A549 (cell line): ENCODE measurements around the gene FCSK. TPM values are rescaled to one million over a fixed set of nuclear protein-coding genes. Genes with fewer than 3 reads are reported as not detected.

Experiments used
- ATAC-seq, 2 experiments: fragments of 200-7000 bp in 1 of 2; fragments of >200 bp in 1 of 2; cut with Nextera tagmentation in 1 of 2; cut with Tn5 transposase in 1 of 2; 3 replicates each; pipeline versions ENCODE4 v1.8.0 to v1.9.1; 2018 to 2020; ENCODE audit warnings: mild to moderate bottlenecking in 1 of 2, moderate library complexity in 1 of 2
- CTCF ChIA-PET: fragments of 300-600 bp; sonication (Branson Sonifier 250); formaldehyde crosslinking; extraction: SDS; loops from one replicate; lab custom pipeline; 2021; ENCODE audit warnings: antibody characterized with exemption, inconsistent platforms; lab: Yijun Ruan, JAX
- POLR2A ChIA-PET: fragments of 350-600 bp; formaldehyde crosslinking; extraction: SDS; loops from one replicate; lab custom pipeline; 2021; ENCODE audit warnings: antibody characterized with exemption, inconsistent platforms; lab: Yijun Ruan, JAX
- DNase-seq, 2 experiments: peaks; one replicate each; pipeline versions ENCODE4 v3.0.0 to v3.0.0-alpha.2; 2011 to 2016; ENCODE audit warnings: low read depth in 1 of 2, low spot score in 1 of 2
- FAIRE-seq: peaks from 2 replicates; lab custom pipeline; 2011; peaks lifted over from hg19 to GRCh38; lab: Jason Lieb, UNC
- H3K27ac ChIP-seq, 2 experiments: fragments of >200 bp; sonication (Bioruptor Twin); formaldehyde crosslinking; 3 replicates each; pipeline ENCODE4 v1.5.1; 2016 to 2017
- H3K4me1 ChIP-seq: fragments of >200 bp; sonication (Bioruptor Twin); formaldehyde crosslinking; 3 replicates; pipeline ENCODE4 v1.6.1; 2016
- H3K4me2 ChIP-seq: fragments of >200 bp; sonication (Bioruptor Twin); formaldehyde crosslinking; 3 replicates; pipeline ENCODE4 v1.6.1; 2016
- H3K4me3 ChIP-seq: fragments of >200 bp; sonication (Bioruptor Twin); formaldehyde crosslinking; 3 replicates; pipeline ENCODE4 v1.5.1; 2016
- H3K9me3 ChIP-seq: fragments of >200 bp; sonication (Bioruptor Twin); formaldehyde crosslinking; 3 replicates; pipeline ENCODE4 v1.6.1; 2016
- CBX2 ChIP-seq: fragments of 200-600 bp; sonication (generic); IDR thresholded peaks from 2 replicates; pipeline ENCODE4 v1.6.1; 2016; ENCODE audit warnings: low read depth, mild to moderate bottlenecking, borderline replicate concordance
- CEBPB ChIP-seq, 2 experiments: fragments of >200 bp in 1 of 2; sonication (Bioruptor Twin) in 1 of 2; formaldehyde crosslinking in 1 of 2; IDR thresholded peaks; 2 replicates each; pipeline ENCODE4 v1.6.1; 2012 to 2016
- EP300 ChIP-seq, 2 experiments: fragments of >200 bp; sonication (Bioruptor Twin); formaldehyde crosslinking; IDR thresholded peaks; 2 replicates in 1 of 2; 3 replicates in 1 of 2; pipeline ENCODE4 v1.6.1; 2016 to 2017
- ESRRA ChIP-seq: fragments of 150-350 bp; IDR thresholded peaks from 2 replicates; pipeline ENCODE4 v1.6.1; 2014; ENCODE audit warnings: mild to moderate bottlenecking, low read length, borderline replicate concordance
- FOXS1 ChIP-seq: fragments of 250-450 bp; sonication (Bioruptor Pico); IDR thresholded peaks from 2 replicates; pipeline ENCODE4 v1.5.0; 2020; ENCODE audit warnings: mild to moderate bottlenecking, moderate library complexity
- HOXB13 ChIP-seq: fragments of 250-450 bp; sonication (Bioruptor Pico); IDR thresholded peaks from 2 replicates; pipeline ENCODE4 v1.5.0; 2020; ENCODE audit warnings: low read depth, mild to moderate bottlenecking, moderate library complexity
- JUNB ChIP-seq: fragments of >200 bp; sonication (Bioruptor Twin); formaldehyde crosslinking; IDR thresholded peaks from 2 replicates; pipeline ENCODE4 v1.6.1; 2016
- MYC ChIP-seq: IDR thresholded peaks from 2 replicates; pipeline ENCODE4 v1.6.1; 2012; ENCODE audit warnings: mild to moderate bottlenecking, inconsistent platforms, low read length, improper control_type of control experiment, borderline replicate concordance
- RAD21 ChIP-seq, 2 experiments: fragments of >200 bp in 1 of 2; sonication (Bioruptor Twin) in 1 of 2; formaldehyde crosslinking in 1 of 2; IDR thresholded peaks in 1 of 2; conservative IDR thresholded peaks in 1 of 2; 2 replicates in 1 of 2; 3 replicates in 1 of 2; pipeline ENCODE4 v1.6.1; 2012 to 2018; ENCODE audit warnings: inconsistent platforms in 1 of 2
- RCOR1 ChIP-seq: fragments of 150-350 bp; IDR thresholded peaks from 2 replicates; pipeline ENCODE4 v1.6.1; 2014; ENCODE audit warnings: antibody characterized with exemption, low read length, low read depth
- ZC3H11A ChIP-seq: fragments of 450-650 bp; IDR thresholded peaks from 2 replicates; pipeline ENCODE4 v1.6.1; 2014; ENCODE audit warnings: antibody characterized with exemption, mild to moderate bottlenecking
- ZFP36 ChIP-seq: fragments of 450-650 bp; IDR thresholded peaks from 2 replicates; pipeline ENCODE4 v1.6.1; 2014; ENCODE audit warnings: borderline replicate concordance; ENCODE audit not compliant: partially characterized antibody
- WGBS: methylation state at CpG from one replicate; pipeline ENCODE4 v1.1.6; 2017; ENCODE audit errors: missing lambda C conversion rate; 5-methylcytosine and 5-hydroxymethylcytosine counted together
- polyA plus RNA-seq, 4 experiments: library from polyadenylated mRNA; depleted of rRNA in 3 of 4; stranded (reverse); fragments of >200 nt; fragmentation: RNase III in 1 of 4; extraction: RNeasy Plus Mini Kit Qiagen cat#74134 plus additional on column Dnase treatment in 1 of 4; gene quantifications; 2 replicates in 3 of 4; 3 replicates in 1 of 4; pipeline ENCODE4 v1.2.3, GENCODE V29; 2011 to 2017
- TF ChIP-seq, protein P1 (sequence below): IDR thresholded peaks from 2 replicates; pipeline ENCODE4 v1.6.1; 2012; ENCODE audit warnings: low read depth, borderline replicate concordance
- TF ChIP-seq, protein P2 (sequence below): fragments of 200-600 bp; sonication (generic); IDR thresholded peaks from 2 replicates; pipeline ENCODE4 v1.6.1; 2016; ENCODE audit warnings: antibody characterized with exemption, mild to moderate bottlenecking, moderate library complexity
- TF ChIP-seq, protein P3 (sequence below): IDR thresholded peaks from 2 replicates; pipeline ENCODE4 v1.6.1; 2012
- TF ChIP-seq, protein P4 (sequence below): IDR thresholded peaks from 2 replicates; pipeline ENCODE4 v1.6.1; 2012
- TF ChIP-seq, protein P5 (sequence below): fragments of 150-350 bp; IDR thresholded peaks from 2 replicates; pipeline ENCODE4 v1.6.1; 2014; ENCODE audit warnings: low read depth, mild to moderate bottlenecking, low read length
- TF ChIP-seq, protein P6 (sequence below): fragments of 450-650 bp; IDR thresholded peaks from 2 replicates; pipeline ENCODE4 v1.6.1; 2014; ENCODE audit warnings: antibody characterized with exemption

Gene FCSK
- polyA plus RNA-seq, 2 of the 4 experiments (the other 2 are of a cell fraction): 5.7 to 6.8 TPM

DNA sequence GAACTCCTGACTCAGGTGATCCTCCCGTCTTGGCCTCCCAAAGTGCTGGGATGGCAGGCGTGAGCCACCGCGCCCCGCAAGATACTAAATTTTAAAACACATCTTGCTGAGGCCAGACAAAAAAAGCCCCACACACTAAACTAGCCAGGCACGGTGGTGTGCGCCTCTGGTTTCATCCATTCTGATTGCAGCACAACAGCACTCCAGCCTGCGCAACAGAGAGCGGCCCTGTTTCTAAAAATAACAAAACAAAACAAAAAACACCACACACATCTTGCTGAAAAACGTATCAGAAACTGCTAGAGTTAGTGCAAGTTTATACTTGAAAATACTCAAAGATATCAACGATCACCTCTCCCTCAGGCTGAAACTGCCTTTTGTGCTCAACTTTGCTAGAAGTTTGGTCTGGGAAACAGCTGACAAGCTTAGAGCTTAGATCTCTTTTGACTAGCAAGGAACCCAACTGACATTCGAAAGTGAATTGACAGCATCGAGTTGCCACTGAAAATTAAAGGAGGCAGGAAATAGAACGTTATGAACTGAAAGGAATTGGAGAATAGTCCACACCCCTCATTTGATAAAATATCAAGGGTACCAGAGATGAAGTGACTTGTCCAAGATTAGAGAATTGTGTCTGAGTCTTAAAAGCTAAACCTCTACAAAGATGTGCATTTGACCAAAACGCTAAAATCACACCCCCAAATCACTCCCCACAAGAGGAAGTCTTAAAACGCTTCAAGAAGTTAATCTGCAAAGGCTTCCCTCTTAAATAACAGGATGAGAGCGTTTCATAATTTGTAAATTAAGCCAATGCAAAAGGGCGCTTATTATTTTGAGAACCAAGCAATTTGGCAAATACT lies 68.1 kb downstream of the FCSK start:
- WGBS: 46% methylated on average over 18 of the region's 18 CpGs
- Histone ChIP-seq H3K27ac (peak overlapping the region; percentile 86 to 93), H3K4me3 (peak overlapping the region; percentile 75), H3K9me3 (no peaks in the 10 kb centered on the region), H3K4me2 (peak overlapping the region; percentile 98), H3K4me1 (peaks cover 32% of the 10 kb centered on the region)
- ATAC-seq (no peak), FAIRE-seq (no peak), DNase-seq (no peak)
- TF ChIP-seq CEBPB (IDR thresholded peaks at IDR 0.05) (no peak), HOXB13 (CRISPR knock-in tag) (no peak), RAD21 (conservative IDR thresholded peaks at IDR 0.05 in 1 of 2, IDR thresholded peaks at IDR 0.05 in 1 of 2) (no peak), JUNB (no peak), FOXS1 (CRISPR knock-in tag) (no peak), MYC (no peak)
- TF ChIP-seq, protein P1, sequence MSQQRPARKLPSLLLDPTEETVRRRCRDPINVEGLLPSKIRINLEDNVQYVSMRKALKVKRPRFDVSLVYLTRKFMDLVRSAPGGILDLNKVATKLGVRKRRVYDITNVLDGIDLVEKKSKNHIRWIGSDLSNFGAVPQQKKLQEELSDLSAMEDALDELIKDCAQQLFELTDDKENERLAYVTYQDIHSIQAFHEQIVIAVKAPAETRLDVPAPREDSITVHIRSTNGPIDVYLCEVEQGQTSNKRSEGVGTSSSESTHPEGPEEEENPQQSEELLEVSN: no peak
- TF ChIP-seq, protein P2, sequence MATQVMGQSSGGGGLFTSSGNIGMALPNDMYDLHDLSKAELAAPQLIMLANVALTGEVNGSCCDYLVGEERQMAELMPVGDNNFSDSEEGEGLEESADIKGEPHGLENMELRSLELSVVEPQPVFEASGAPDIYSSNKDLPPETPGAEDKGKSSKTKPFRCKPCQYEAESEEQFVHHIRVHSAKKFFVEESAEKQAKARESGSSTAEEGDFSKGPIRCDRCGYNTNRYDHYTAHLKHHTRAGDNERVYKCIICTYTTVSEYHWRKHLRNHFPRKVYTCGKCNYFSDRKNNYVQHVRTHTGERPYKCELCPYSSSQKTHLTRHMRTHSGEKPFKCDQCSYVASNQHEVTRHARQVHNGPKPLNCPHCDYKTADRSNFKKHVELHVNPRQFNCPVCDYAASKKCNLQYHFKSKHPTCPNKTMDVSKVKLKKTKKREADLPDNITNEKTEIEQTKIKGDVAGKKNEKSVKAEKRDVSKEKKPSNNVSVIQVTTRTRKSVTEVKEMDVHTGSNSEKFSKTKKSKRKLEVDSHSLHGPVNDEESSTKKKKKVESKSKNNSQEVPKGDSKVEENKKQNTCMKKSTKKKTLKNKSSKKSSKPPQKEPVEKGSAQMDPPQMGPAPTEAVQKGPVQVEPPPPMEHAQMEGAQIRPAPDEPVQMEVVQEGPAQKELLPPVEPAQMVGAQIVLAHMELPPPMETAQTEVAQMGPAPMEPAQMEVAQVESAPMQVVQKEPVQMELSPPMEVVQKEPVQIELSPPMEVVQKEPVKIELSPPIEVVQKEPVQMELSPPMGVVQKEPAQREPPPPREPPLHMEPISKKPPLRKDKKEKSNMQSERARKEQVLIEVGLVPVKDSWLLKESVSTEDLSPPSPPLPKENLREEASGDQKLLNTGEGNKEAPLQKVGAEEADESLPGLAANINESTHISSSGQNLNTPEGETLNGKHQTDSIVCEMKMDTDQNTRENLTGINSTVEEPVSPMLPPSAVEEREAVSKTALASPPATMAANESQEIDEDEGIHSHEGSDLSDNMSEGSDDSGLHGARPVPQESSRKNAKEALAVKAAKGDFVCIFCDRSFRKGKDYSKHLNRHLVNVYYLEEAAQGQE: no peak
- TF ChIP-seq, protein P3, sequence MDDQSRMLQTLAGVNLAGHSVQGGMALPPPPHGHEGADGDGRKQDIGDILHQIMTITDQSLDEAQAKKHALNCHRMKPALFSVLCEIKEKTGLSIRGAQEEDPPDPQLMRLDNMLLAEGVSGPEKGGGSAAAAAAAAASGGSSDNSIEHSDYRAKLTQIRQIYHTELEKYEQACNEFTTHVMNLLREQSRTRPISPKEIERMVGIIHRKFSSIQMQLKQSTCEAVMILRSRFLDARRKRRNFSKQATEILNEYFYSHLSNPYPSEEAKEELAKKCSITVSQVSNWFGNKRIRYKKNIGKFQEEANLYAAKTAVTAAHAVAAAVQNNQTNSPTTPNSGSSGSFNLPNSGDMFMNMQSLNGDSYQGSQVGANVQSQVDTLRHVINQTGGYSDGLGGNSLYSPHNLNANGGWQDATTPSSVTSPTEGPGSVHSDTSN: no peak
- CTCF ChIA-PET: interaction anchor here (1.1 to 1.3 kb wide), 2 partner anchors 8 to 52 kb away, joined by 3 to 5 read pairs; no protein-coding TSS in a partner anchor
- POLR2A ChIA-PET: interaction anchor here (0.6 to 0.9 kb wide), 4 partner anchors 19 to 133 kb away, joined by 3 to 5 read pairs (median 3); partner anchors contain the start of gene FCSK

DNA sequence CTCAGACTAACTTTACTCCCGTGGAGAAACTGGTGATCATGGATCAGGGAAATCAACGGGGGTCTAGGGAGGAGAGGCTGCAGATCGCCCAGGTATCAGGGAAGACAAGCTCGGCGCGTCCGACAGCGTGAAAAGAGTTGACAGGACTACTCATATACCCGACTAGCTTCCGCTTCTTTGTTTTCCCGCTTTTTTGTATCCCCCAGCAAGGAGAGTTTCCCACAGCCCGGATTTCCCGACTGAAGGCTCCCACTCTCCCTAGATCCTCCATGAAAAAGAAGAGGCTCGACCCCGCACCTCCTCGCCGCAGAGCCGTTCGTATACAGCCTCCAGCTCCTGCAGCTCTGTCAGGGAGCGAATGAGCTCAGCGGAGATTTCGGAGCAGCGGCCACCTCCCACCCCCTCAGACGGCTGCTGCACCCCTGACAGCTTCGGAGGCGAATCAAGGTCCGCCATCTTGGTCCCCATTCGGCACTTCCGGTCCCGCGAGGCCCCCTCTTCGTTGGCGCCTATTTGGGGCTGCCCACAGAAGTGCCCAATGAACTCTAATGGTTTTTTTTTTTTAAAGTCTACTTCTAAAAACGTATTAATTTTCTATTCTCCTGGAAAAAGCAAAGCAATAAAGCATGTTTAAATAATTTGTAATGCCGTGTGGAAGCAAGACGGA lies 68.8 kb downstream of the FCSK start, which contains the start of gene COG4:
Gene COG4, minus strand, starts transcription at position 479 of the 667 bp plus-strand sequence. Its CDS starts 11 bp downstream, at position 468.
- FAIRE-seq: no peak
- Histone ChIP-seq H3K4me1 (peaks cover 37% of the 10 kb centered on the region), H3K4me2 (peak within 1 kb of the TSS; percentile 98), H3K27ac (peak within 1 kb of the TSS; percentile 86 to 93), H3K9me3 (no peaks in the 10 kb centered on the region), H3K4me3 (peak within 1 kb of the TSS; percentile 75)
- ATAC-seq: peak; percentile 90 to 91
- ChIA-PET POLR2A (interaction anchor here (0.6 to 0.9 kb wide), 5 partner anchors 18 to 171 kb away, joined by 3 to 5 read pairs (median 3); partner anchors contain the start of gene FCSK), CTCF (interaction anchor here (1.1 to 1.5 kb wide), 3 partner anchors 9 to 131 kb away, joined by 3 to 5 read pairs (median 4); no protein-coding TSS in a partner anchor)
- 1% methylated on average over 36 of the region's 36 CpGs for WGBS
- peak; percentile 88 for DNase-seq
- no peak for TF ChIP-seq CBX2
- TF ChIP-seq, protein P4, sequence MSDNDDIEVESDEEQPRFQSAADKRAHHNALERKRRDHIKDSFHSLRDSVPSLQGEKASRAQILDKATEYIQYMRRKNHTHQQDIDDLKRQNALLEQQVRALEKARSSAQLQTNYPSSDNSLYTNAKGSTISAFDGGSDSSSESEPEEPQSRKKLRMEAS: no peak
- TF ChIP-seq, protein P1: 0 out of 2 replicates have a peak, but pooled peaks have one; percentile 68
- no peak for TF ChIP-seq CEBPB (IDR thresholded peaks at IDR 0.05)
- no peak for TF ChIP-seq ZC3H11A
- TF ChIP-seq RCOR1: no peak
- TF ChIP-seq, protein P5, sequence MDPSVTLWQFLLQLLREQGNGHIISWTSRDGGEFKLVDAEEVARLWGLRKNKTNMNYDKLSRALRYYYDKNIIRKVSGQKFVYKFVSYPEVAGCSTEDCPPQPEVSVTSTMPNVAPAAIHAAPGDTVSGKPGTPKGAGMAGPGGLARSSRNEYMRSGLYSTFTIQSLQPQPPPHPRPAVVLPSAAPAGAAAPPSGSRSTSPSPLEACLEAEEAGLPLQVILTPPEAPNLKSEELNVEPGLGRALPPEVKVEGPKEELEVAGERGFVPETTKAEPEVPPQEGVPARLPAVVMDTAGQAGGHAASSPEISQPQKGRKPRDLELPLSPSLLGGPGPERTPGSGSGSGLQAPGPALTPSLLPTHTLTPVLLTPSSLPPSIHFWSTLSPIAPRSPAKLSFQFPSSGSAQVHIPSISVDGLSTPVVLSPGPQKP: 0 out of 2 replicates have a peak, but pooled peaks have one; percentile 64
- TF ChIP-seq, protein P2: no peak
- TF ChIP-seq EP300 (IDR thresholded peaks at IDR 0.05): no peak
- TF ChIP-seq, protein P6, sequence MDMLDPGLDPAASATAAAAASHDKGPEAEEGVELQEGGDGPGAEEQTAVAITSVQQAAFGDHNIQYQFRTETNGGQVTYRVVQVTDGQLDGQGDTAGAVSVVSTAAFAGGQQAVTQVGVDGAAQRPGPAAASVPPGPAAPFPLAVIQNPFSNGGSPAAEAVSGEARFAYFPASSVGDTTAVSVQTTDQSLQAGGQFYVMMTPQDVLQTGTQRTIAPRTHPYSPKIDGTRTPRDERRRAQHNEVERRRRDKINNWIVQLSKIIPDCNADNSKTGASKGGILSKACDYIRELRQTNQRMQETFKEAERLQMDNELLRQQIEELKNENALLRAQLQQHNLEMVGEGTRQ: no peak
- TF ChIP-seq ESRRA: no peak
- TF ChIP-seq ZFP36: no peak
